ENCODE data around the gene TRIM73.
"Not testable (repeated sequence)": the region's sequence is repeated elsewhere in the genome, so short reads cannot be mapped to it uniquely, and the experiment has no call there.

TRIM73 gene

GRCh38 chr7:75395329-75395728 is at the start of gene TRIM73:
Gene TRIM73, plus strand, starts transcription at chr7:75395629. Its CDS starts 3,305 bp downstream, at chr7:75398934.
- not testable (repeated sequence) for DNase-seq

- not testable (repeated sequence) for DNase-seq
These were observed 36.5 kb upstream of the TRIM73 start for GRCh38 chr7:75358671-75359541.

- not testable (repeated sequence) for DNase-seq
These were observed 35.9 kb upstream of the TRIM73 start for GRCh38 chr7:75359542-75359848.

DNA sequence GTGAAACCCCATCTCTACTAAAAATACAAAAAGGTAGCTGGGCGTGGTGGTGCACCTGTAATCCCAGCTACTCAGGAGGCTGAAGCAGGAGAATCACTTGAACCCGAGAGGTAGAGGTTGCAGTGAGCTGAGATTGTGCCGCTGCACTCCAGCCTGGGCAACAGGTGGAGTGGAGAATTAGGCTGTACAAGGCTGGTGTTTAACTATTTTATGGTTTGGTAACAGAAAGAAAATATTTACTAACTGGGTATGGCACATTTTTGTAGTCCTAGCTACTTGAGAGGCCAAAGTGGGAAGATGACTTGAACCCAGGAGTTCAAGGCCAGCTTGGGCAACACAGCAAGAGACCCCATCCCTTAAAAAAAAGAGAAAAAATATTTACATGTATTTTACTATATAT is 31.4 kb upstream of the TRIM73 start:
- DNase-seq = not testable (repeated sequence)

DNA sequence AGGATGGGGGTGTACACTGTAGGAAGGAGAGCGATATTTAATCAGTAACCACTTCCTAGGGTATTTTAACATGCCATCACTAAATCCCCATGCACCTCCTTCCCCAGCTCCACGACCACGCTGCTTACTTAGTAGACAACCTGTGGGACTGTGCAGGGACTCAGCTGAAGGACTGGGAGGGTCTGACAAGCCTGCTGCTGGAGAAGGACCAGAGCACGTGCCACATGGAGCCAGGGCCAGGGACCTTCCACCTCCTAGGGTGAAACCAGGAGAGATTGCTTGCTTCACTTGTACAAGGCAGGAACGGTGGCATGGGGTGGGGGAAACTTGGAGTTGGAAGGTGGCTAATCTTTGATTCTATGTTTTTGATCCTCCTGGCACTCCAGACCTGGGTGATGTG is 28.8 kb upstream of the TRIM73 start:
- DNase-seq = not testable (repeated sequence)

GRCh38 chr7:75367313-75367712 is 28.1 kb upstream of the TRIM73 start:
- DNase-seq = not testable (repeated sequence)

GRCh38 chr7:75374144-75374518 is 21.3 kb upstream of the TRIM73 start:
- DNase-seq = not testable (repeated sequence)

DNA sequence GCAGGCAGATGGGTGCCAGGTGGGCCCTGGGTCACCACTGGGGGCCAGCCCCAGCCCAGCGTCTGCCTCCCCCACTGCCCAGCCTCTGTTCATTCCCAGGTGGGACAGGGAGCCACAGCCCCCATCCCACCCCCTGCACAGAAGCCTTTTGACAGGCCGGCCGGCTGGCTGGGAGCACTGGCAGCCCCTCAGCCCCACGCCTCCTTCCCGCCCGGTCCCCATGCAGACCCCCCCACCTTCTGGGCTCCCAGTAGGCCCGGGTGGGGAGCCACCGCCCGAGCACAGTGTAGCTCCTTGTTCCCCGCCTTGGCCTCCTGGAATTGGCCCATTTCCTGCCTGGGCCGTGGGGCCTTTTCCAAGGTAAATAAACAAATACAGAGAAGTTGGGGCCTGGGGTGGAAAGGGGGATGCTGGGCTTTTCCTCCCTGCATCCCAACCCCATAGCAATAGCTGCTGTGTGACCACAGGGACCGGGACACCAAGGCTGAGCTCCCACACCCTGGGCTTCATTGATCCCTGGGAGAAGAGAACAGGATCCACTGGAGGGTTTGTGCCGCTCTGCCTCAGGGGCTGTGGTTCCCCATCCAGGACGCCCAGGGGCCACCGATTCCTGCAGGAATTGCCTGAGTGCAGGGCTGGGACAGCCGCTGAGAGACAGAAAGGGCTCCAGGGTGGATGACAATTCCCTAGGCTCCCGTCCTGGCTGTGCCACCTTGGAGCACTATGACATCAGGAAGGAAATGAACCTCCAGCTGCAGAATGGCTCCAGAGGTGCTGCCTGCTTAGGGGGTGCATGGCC is 20.7 kb upstream of the TRIM73 start:
- not testable (repeated sequence) for DNase-seq

GRCh38 chr7:75393194-75393593 is 2.2 kb upstream of the TRIM73 start:
- not testable (repeated sequence) for DNase-seq

DNA sequence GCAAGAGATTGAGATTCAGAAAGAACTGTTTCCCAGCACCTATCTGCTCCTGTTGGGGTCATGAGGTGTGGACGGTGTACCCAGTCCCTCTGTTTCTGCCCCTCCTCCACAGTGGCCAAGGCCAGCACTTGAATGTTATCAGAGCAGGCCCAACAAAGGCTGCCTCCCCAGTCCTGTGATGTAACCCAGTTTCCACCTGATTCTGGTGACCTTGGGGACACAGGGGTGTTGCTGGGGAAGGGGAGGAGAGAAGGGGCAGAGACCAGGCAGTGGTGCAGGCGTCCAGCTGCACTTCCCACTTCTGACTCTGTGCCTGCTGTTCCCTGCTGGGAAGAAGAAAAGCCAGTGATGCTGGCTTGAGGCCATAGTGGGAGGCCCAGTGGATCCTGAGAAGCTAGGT is 2.4 kb downstream of the TRIM73 start:
- DNase-seq = not testable (repeated sequence)

GRCh38 chr7:75398771-75399700 is 3.6 kb downstream of the TRIM73 start:
- not testable (repeated sequence) for DNase-seq

GRCh38 chr7:75400575-75400974 is 5.1 kb downstream of the TRIM73 start:
- not testable (repeated sequence) for DNase-seq

DNA sequence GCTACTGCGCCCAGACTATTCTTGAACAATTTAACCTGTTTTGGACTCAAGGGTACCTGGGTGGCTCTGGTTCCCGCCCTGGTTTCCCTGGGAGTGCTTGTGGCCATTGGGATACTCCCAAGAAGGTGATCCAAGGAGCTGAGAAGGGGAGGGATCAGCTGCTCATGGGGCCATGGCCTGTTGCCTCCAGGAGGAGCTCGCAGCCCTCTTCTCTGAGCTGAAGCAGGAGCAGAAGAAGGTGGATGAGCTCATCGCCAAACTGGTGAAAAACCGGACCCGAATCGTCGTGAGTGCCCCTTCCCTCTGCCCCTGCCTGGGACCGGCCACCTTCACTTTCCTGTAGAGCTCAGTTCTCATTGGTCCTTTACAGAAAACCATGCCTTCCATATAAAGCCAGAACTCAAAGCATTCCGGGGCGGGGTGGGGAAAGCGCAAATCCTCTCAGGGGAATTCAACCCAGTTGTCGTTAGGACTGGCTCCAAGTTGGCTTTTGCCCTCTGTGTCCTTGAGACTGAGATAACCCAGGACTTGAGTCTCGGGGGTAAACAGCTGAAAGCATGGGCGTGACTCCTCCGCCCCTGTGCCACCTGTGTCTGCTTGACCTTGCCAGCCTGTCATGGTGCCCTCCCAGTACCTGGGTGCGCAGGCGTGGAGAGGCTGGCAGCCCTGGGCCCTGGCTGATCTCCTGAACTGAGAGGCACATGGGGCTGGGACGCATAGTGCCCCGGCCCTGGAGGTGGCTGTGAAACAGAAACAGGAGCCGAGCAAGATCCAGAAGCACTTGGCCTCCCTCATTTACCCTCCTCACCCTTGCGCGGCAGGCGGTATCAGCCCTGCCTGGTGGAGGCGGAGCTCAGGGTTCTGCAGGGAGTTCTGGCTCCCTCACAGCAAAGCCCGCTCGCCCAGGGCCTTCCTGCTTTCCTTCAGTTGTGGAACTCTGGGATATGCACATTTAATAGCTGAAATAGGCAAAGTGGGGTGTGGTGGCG is 8.3 kb downstream of the TRIM73 start:
- DNase-seq = not testable (repeated sequence)

GRCh38 chr7:75404663-75405062 is 9.2 kb downstream of the TRIM73 start:
- not testable (repeated sequence) for DNase-seq

GRCh38 chr7:75409880-75410822 is 14.7 kb downstream of the TRIM73 start:
- DNase-seq = not testable (repeated sequence)

DNA sequence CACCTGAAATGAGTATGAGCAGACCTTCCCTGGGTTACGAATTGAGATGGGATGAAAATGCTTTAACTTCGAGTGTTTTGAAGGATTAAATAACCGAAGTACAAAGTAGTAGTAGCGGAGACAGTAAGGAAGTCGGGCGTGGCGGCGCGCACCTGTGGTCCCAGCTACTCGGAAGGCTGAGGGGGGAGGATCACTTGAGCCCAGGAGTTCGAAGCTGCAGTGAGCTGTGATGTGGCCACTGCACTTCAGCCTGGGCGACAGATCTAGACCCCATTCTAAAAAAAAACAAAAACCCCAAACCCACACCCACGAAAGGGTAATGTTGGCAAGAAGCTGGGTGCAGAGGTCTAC is 15.4 kb downstream of the TRIM73 start:
- DNase-seq = not testable (repeated sequence)

GRCh38 chr7:75414204-75414603 is 18.8 kb downstream of the TRIM73 start:
- not testable (repeated sequence) for DNase-seq

DNA sequence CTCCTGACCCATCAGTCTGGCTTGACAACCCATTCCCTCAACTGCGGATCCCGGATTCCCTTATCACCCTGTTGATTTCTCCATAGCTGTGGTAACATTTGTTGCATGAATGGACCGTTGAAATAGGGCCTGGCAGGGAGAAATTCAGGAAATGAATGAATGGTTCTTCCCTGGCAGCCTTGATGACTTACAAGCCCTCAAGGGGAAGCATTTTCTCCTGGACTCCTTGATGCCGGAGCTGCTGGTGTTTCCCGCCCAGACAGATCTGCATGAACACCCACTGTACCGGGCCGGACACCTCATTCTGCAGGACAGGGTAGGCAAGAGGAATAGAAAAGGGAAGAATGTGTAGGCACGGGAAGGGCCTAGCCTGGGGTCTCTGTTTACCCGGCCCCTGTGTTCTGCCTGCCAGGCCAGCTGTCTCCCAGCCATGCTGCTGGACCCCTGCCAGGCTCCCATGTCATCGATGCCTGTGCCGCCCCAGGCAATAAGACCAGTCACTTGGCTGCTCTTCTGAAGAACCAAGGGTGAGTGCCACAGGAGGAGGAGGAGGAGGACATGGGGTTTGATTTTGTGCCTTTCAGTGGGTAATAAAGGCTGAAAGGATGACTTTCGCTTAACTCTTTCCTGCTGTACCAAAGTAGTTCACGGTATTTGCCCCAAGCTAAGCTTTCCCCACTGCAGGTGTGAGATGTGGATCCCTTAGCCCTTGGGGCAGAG is 19.4 kb downstream of the TRIM73 start:
- DNase-seq = not testable (repeated sequence)

DNA sequence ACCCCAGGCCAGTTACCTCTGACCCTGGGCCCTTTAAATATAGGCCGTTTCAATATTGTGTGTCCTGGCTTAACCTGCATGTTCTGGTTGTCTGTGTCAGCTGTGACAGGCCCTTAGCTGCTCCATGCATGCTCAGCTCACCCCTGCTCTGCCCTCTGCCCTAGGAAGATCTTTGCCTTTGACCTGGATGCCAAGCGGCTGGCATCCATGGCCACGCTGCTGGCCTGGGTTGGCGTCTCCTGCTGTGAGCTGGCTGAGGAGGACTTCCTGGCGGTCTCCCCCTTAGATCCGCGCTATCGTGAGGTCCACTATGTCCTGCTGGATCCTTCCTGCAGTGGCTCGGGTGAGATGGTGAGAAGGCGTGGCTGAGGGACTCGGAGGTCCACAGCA is 20.0 kb downstream of the TRIM73 start:
- DNase-seq = not testable (repeated sequence)

Data from SIG-M5 (cell line).